GM18909 (cell line): Measurements from ENCODE around the gene C12orf50.
"Not testable (repeated sequence)": the region's sequence is repeated elsewhere in the genome, so short reads cannot be mapped to it uniquely, and the experiment has no call there.

Experiments
- ATAC-seq: cut with Tn5 transposase; IDR thresholded peaks from one replicate; pipeline ENCODE4 v1.9.1; 2021; ENCODE audit warnings: mild to moderate bottlenecking; ENCODE audit not compliant: unreplicated experiment, poor library complexity

The C12orf50 gene

DNA sequence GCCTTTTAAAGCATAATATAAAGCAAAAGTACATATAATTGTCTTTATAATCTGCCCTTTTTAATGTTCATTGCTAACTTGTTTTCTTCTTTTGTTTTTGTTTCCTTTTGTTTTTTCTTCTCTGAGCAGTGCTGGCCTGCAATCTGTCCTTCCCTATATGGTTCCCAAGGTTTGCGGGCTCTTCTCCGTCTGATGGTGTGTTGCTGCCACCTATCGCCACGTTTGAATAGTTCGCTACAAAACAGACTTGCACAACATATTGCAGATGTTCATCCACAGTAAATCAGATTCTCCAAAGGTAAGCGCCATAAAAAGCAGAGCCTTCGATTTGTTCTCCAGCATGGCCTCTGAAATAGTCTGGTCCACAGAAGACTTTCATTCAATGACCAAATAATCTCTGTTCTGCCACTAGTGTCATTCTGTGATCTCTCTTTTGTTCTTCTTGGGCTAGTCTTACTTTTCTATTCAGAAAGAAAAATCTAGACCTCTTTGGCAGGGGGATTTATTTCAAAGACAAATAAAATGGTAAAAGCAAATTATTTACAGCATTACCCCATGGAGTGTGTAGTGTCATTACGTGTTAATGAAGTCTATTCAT is 33.5 kb downstream of the C12orf50 start:
- ATAC-seq: peak; percentile 94

- ATAC-seq: no peak
Observed at GRCh38 chr12:87991483-87991882, 37.7 kb downstream of the C12orf50 start.

DNA sequence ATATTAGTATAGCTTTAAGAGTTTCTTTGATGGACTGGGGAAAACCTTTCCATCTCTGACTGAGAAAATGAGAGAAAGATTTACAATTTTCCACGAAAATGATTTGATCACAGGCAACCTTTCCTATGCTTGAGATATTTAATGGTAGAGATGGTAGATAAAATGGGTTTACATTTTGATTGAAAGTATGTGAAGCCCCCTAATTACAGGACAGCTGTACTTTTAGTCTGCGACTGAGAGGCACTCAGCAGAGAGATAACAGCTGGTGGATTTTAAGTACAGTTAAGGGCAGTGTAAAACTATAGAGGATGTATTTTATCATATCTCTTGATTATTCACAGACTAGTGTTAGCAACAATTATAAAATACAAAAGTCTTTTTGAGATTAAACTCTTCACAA is 40.7 kb downstream of the C12orf50 start:
- ATAC-seq: no peak

DNA sequence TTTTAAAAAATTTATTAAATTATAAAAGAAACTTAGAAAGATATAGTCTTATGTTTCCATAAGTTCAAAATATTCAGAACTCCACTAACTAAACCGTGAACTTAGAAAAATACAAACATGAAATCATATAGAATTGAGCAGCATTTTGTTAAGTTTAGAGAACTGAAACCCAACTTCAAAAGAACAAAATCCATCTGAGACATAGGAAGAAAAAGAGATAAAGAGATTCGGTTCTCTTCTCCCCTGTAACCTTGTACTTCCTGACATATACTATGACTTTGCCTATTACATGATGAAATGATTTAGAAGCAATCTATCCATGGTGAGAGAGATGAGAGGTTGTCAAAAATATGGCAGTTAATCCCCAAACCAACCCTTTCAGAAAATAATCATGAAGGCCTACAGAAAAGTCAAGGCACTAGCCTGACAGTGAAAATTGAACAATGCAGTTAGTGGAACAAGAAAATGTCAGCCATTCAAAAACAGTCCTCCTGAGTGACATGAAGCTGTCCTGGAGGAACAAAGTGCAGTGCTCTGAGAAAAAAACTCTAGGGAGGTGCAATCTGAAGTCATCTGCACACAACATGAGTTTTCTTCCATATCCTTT is 44.0 kb downstream of the C12orf50 start:
- ATAC-seq: no peak

DNA sequence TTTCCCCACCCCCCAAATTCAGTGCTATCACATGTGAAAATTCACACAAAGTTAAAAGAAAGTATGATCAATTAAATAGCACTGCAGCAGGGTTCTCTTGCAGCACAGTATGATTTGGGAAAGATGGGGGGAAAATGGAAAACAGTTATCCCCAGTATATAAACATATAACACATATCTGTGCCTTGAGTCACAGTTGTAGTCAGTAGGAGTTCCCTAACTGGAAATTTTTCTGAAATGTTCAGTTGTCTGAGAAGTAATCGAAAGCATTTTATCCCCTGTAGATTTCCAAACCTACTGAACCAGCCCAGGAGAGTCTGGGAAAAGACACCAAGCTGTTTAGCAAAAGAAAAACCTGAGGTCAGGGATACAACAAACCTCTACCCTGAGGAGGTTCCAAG is 47.0 kb downstream of the C12orf50 start:
- ATAC-seq: no peak

GRCh38 chr12:87981495-87981894 is 47.7 kb downstream of the C12orf50 start:
- ATAC-seq: no peak

DNA sequence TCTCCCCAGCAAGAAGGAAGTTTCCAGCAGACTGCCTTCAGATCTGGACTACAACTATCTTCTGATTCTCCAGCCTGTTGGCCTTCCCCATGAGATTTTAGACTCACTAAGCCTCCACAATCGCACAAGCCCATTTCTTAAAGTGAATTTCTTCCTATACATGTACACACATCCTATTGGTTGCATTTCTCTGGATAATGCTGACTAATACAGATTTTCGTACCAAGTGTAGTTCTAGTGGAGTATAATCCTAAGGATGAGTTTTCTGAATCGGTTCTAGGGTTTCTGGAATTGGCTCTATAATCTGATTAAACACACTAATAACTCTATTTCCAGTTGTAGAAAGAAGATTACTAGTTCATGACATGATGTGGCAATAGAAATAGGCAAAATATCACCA is 53.3 kb downstream of the C12orf50 start:
- no peak for ATAC-seq

DNA sequence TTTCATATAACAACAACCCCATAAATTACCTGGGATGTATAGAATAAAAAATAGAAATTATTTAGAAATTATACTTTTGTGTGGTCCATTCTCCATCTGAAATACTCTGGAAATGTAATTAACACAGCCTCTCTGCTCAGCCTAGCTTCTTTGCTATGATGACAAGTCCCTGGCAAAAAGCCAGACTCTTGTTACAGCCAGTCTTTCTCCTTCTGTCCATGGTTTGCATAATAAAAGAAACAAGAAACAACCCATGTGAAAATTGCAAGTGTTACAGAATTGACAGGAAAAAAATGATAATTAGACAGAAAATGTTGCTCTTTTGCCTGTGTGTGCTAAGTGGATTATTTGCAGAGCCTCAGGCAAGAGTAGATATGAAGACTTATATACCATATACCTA is 61.3 kb downstream of the C12orf50 start:
- ATAC-seq: no peak

DNA sequence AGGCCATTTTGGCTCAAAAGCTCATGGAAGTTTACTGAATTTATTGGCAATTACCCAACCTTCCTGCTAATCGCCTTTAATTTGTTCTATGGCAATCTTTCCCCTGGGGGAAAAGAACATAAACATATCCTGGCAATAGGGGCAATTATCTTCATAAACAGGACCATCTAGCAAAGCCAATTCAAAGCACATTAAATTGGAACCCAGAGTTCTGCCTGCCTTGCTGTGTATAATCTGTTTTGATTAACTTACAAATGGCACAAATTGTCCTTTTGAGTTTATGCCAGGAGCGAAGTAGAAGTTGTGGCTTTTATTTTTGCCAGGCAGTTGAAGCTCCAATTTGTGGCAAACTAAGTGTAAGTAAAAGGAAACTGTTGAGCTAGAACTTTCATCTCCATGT is 68.6 kb downstream of the C12orf50 start:
- ATAC-seq: no peak

DNA sequence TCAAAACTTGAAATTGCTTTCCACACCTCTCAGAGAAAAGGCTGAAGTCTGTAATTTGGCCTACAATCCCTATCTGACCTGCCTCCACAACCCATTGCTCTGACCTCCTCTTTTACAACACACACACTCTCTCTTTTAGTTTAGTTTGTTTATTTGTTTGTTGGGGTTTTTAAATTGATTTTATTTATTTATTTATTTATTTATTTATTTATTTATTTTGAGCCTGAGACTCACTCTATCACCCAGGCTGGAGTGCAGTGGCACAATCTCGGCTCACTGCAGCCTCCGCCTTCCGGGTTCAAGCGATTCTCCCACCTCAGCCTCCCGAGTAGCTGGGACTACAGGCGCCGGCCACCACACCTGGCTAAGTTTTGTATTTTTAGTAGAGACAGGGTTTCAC is 75.2 kb downstream of the C12orf50 start:
- not testable (repeated sequence) for ATAC-seq

DNA sequence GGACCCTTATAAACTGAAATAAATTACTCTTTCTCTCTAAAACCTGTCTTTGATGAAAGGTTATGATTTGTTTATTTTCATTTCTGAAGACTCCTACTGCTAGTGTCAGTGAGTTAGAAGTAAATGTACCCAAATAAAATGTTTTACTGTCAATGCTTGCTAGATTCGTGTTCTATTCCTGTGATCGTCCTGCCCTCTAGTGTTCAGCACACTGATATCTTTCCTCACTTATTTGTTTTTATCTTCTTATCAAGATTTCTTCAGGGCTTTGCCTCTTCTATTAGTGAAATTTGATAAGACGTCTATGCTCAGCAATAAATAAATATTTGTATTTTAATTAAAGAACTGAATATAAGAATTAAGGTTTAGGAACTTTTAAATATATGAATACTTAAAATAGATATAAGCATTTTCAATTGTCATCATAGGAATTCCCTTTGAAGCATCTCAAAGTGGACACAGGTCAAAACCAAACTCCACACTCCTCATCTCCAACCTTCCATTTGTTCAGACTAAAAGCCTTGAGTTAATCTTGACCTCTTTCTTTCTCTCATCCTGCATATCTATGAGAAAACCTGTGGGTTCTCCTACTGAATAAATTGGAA is 75.8 kb downstream of the C12orf50 start:
- no peak for ATAC-seq

DNA sequence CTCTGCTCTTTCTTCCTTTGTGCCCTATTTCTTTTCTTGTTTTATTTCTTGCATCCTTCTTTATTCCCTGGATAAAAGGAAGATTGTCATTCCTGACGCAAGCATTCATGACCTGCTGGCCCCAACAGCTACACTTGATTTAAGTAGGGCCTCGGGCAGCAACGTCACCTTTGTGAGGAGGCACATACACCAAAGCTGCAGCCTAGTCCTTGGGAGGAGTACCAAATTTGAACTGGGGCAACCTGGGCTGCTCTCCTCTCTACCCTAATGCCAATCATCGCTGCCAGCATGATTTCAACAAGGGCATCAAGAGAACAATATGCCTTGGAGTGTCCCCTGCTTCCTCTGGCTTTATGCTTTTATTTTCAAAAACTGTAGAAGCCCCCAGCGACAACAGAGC is 76.4 kb downstream of the C12orf50 start:
- no peak for ATAC-seq

DNA sequence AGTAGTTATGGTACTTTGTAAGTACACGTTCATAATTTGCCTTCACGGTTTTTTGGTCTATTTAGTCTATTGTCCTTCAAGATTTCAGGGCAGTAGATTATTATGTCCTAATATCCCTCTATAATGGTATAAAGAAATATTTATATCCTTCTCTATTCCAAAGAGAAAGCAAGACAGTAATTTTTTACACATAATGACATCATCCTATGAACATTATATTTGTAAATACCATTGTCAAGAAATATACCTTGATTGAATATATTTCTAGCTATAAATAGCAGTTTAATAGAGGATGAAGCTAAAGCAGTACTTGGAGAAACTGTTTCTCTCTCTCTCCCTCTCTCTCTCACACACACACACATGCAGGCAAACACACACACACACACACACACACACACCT is 77.0 kb downstream of the C12orf50 start:
- ATAC-seq: no peak

GRCh38 chr12:87943762-87944161 is 85.4 kb downstream of the C12orf50 start:
- no peak for ATAC-seq

DNA sequence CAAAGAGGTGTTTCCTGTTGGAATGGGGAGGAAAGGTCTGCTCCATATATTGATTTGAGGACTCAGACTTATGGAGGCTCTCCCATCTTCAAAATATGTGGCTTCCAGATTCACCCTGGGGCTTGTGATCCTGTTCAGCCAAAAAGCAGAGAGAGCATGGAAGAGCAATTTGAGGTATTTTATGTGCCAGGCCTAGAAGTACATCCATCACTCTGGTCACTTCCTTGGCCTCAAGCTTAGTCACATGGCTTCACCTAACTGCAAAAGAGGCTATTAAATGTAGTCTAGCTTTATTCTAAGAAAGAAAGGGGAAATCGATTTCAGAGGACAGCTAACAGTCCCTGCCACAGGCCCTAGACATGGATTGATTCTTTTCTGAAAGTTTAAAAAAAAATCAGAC is 86.2 kb downstream of the C12orf50 start:
- ATAC-seq: no peak

DNA sequence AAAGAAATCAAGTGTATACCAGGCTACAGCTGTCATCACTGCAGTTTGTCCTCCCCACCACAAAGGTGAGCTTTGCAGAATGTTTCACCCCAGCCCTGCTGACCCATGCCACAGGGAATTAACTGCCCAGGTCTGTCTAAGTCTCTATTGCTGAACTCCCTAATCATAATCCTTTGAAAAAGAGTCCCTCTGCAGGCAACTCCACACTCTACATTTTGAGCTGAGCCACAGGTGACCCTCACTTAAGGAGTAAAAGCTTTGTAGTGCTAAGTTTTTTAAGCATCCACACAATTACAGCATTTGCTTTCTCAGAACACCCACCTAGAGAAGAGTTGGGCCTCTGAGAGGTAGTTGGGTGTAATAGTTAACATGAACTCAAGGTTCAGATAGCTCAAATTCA is 90.0 kb downstream of the C12orf50 start:
- ATAC-seq: no peak

GRCh38 chr12:87935216-87935615 is 94.0 kb downstream of the C12orf50 start:
- ATAC-seq: no peak

- no peak for ATAC-seq
Observed at GRCh38 chr12:87933991-87934390, 95.2 kb downstream of the C12orf50 start.

GRCh38 chr12:87931812-87932211 is 97.4 kb downstream of the C12orf50 start:
- ATAC-seq: no peak

- no peak for ATAC-seq
Observed at GRCh38 chr12:87930627-87931026, 98.6 kb downstream of the C12orf50 start.
